Tibial artery (tissue), 4 donors: ENCODE measurements around the gene TMEM233.

Experiments
- DNase-seq, 2 donors: peaks; one replicate each; pipeline ENCODE4 v3.0.0-alpha.2; 2019
- H3K27ac ChIP-seq, 2 donors: fragments of 200-600 bp; sonication (generic) in 1 of 2; 1 replicate in 1 of 2; 2 replicates in 1 of 2; pipeline ENCODE4 v1.5.1; 2018 to 2019; ENCODE audit warnings: mild to moderate bottlenecking in 1 of 2
- H3K27me3 ChIP-seq, 2 donors: fragments of 200-600 bp; sonication (generic) in 1 of 2; one replicate each; pipeline versions ENCODE4 v1.5.1 to v1.6.0; 2016 to 2019
- H3K36me3 ChIP-seq, 3 donors: fragments of 200-600 bp; sonication (generic) in 2 of 3; one replicate each; pipeline ENCODE4 v1.5.1; 2016 to 2019; ENCODE audit warnings: mild to moderate bottlenecking in 2 of 3
- H3K4me1 ChIP-seq, 4 donors: fragments of 200-600 bp; sonication (generic) in 2 of 4; 1 replicate in 3 of 4; 2 replicates in 1 of 4; pipeline ENCODE4 v1.5.1; 2016 to 2019
- H3K4me3 ChIP-seq, 2 donors: fragments of 200-600 bp; sonication (generic) in 1 of 2; 1 replicate in 1 of 2; 2 replicates in 1 of 2; pipeline ENCODE4 v1.5.1; 2018 to 2019; ENCODE audit warnings: mild to moderate bottlenecking in 2 of 2
- H3K9me3 ChIP-seq, 3 donors: fragments of 200-600 bp; sonication (generic) in 1 of 3; one replicate each; pipeline ENCODE4 v1.5.1; 2016 to 2019
- CTCF ChIP-seq, 2 experiments: fragments of 200-600 bp in 1 of 2; fragments of 450-650 bp in 1 of 2; IDR thresholded peaks; one replicate each; pipeline ENCODE4 v1.5.1; 2017 to 2019; ENCODE audit warnings: antibody characterized with exemption in 2 of 2, mild to moderate bottlenecking in 1 of 2, moderate library complexity in 1 of 2
- intact Hi-C: fragments of 100-400 bp; cut with DNase I; formaldehyde crosslinking; loops from one replicate; pipeline ENCODE4 v1.15.0; 2023; ENCODE audit warnings: low total_unique reads

TMEM233 gene

GRCh38 chr12:119565404-119565803 lies 28.2 kb upstream of the TMEM233 start:
- Histone ChIP-seq H3K4me3 (no peak overlapping the region), H3K36me3 (no peaks in the 10 kb centered on the region), H3K27me3 (no peaks in the 10 kb centered on the region), H3K9me3 (no peaks in the 10 kb centered on the region), H3K4me1 (no peaks in the 10 kb centered on the region), H3K27ac (no peak overlapping the region)
- intact Hi-C loops = no loop called here
- no peak for DNase-seq
- TF ChIP-seq CTCF (IDR thresholded peaks at IDR 0.05) = no peak

- no peak for TF ChIP-seq CTCF (IDR thresholded peaks at IDR 0.05)
- Histone ChIP-seq H3K27me3 (no peaks in the 10 kb centered on the region), H3K36me3 (no peaks in the 10 kb centered on the region), H3K4me1 (no peaks in the 10 kb centered on the region), H3K4me3 (no peak overlapping the region), H3K27ac (no peak overlapping the region), H3K9me3 (no peaks in the 10 kb centered on the region)
- intact Hi-C loops = no loop called here
- no peak for DNase-seq
Measured at GRCh38 chr12:119570771-119571170, 22.8 kb upstream of the TMEM233 start.

- H3K9me3 ChIP-seq = no peaks in the 10 kb centered on the region
- no peak for DNase-seq
- no peak overlapping the region for H3K27ac ChIP-seq
- H3K36me3 ChIP-seq = no peaks in the 10 kb centered on the region
- TF ChIP-seq CTCF (IDR thresholded peaks at IDR 0.05) = no peak
- intact Hi-C loops = no loop called here
- H3K27me3 ChIP-seq = no peaks in the 10 kb centered on the region
- no peaks in the 10 kb centered on the region for H3K4me1 ChIP-seq
- no peak overlapping the region for H3K4me3 ChIP-seq
Measured at GRCh38 chr12:119573086-119573485, 20.5 kb upstream of the TMEM233 start.

GRCh38 chr12:119574255-119574654 lies 19.3 kb upstream of the TMEM233 start:
- intact Hi-C loops = no loop called here
- Histone ChIP-seq H3K4me3 (no peak overlapping the region), H3K27me3 (no peaks in the 10 kb centered on the region), H3K27ac (no peak overlapping the region), H3K36me3 (no peaks in the 10 kb centered on the region), H3K4me1 (no peaks in the 10 kb centered on the region), H3K9me3 (no peaks in the 10 kb centered on the region)
- no peak for TF ChIP-seq CTCF (IDR thresholded peaks at IDR 0.05)
- DNase-seq = no peak

- no peaks in the 10 kb centered on the region for H3K27me3 ChIP-seq
- no peak overlapping the region for H3K4me3 ChIP-seq
- TF ChIP-seq CTCF (IDR thresholded peaks at IDR 0.05) = no peak
- H3K9me3 ChIP-seq = no peaks in the 10 kb centered on the region
- H3K36me3 ChIP-seq = no peaks in the 10 kb centered on the region
- intact Hi-C loops = no loop called here
- no peak overlapping the region for H3K27ac ChIP-seq
- no peak for DNase-seq
- no peaks in the 10 kb centered on the region for H3K4me1 ChIP-seq
Measured at GRCh38 chr12:119576118-119576810, 17.3 kb upstream of the TMEM233 start.

- Histone ChIP-seq H3K27me3 (no peaks in the 10 kb centered on the region), H3K9me3 (no peaks in the 10 kb centered on the region), H3K27ac (no peak overlapping the region), H3K4me1 (no peaks in the 10 kb centered on the region), H3K4me3 (no peak overlapping the region), H3K36me3 (no peaks in the 10 kb centered on the region)
- intact Hi-C loops = no loop called here
- DNase-seq = no peak
- no peak for TF ChIP-seq CTCF (IDR thresholded peaks at IDR 0.05)
Measured at GRCh38 chr12:119576915-119577314, 16.7 kb upstream of the TMEM233 start.
